Measurements from ENCODE around the gene OR2T8.

The OR2T8 gene

DNA sequence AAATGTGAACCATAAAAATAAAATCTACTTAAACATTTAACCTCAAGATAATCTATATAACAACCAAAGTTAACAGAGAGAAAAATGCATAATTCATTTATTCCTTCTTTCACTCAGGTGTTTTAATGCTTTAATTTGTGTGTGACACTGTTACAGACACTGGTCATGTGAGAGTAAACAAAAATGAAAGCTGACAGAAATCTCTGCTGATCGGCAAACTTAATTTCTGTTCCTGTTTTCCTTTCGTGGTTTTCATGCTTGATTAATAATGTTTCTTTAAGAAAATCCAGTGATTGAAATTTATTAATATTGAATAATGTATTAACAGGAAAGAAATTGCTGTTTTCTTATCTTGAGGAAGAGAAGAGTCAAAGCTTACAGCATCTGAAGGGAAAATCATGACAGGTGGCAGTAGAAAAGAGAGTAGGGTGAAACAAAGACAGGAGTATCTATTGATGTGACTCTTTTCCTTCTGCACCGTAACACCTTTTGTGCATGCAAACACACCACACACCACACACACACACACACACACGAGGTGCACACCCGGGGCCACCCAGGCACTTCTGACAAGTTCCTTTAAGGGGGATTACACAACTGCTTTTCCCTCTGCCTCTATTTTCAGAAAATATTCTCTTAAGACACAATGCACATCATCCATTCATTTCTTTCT lies 46.6 kb downstream of the OR2T8 start:
- H3K27ac ChIP-seq: no peak overlapping the region
- TF ChIP-seq CTCF (conservative IDR thresholded peaks at IDR 0.05; ENCODE audit: low read depth): no peak
- DNase-seq (ENCODE audit: low spot score): no peak
- POLR2A ChIA-PET (ENCODE audit: low non-redundant PET): no interaction called here
- CTCF ChIA-PET: no interaction called here

All from RWPE1 (cell line).